HG02973 (cell line): ENCODE measurements around the gene OGFOD1.

Experiments
- ATAC-seq: cut with Tn5 transposase; IDR thresholded peaks from one replicate; pipeline ENCODE4 v1.9.1; 2021; ENCODE audit warnings: moderate library complexity; ENCODE audit not compliant: unreplicated experiment

OGFOD1 gene

DNA sequence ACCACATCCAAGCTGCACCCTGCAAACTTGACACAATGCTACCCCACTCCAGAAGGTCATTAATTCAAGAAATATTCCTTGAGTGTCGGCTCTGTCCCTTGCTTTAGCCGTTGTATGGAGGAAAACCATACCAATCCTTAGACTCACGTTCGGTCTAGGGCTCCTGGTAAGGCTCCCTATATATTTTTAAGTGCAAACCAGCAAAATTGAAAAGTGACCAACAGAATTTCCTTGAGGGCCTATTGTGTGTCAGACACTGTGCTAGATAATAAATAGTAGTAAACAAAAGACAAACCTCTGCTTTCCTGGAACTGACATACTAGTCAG, 68.9 kb downstream of the OGFOD1 start:
- ATAC-seq, result no peak

DNA sequence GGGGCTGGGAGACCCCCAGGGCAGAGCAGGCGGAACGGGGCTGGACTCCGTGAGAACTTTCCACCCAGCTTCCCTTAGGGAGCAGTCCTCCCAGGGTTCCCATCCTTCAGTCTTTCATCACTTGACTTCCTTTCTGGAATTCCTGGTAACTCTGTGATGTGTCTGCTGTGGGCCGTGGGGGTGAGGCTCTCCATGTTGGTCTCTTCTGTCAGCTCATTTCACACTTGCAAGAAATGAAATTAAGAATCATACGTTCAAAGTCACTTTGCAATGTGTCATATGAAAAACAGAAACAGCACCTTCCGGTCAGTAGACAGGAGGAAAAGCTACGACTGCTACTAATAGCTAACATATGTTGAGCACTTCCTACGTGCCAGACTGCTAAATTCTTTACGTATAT, 73.9 kb downstream of the OGFOD1 start:
- ATAC-seq, result no peak
